ENCODE data around the gene DLGAP3.
A peak's percentile ranks its signal among the peaks of the same experiment; 100 is the strongest.

Gene DLGAP3

DNA sequence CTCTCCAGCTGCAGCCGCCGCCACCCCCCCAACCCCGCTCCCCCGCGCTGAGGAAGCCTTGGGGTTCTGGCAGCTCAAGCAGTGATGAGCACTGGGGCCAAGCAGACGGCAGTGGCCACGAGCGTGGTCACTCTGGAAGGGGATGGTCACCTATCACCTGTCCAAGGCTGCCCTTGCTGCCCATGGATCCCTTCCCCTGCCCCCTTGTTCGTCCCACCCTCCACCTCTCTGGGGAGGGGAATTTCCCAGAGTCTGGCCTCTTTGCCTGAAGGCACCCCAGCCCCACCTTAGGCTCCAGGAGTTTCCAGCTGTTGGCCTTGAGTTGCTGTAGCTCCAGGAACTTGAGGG lies 62.7 kb downstream of the DLGAP3 start:
- no peak for TF ChIP-seq ZFP3 (CRISPR knock-in tag; IDR thresholded peaks at IDR 0.05)
- TF ChIP-seq, protein P1, sequence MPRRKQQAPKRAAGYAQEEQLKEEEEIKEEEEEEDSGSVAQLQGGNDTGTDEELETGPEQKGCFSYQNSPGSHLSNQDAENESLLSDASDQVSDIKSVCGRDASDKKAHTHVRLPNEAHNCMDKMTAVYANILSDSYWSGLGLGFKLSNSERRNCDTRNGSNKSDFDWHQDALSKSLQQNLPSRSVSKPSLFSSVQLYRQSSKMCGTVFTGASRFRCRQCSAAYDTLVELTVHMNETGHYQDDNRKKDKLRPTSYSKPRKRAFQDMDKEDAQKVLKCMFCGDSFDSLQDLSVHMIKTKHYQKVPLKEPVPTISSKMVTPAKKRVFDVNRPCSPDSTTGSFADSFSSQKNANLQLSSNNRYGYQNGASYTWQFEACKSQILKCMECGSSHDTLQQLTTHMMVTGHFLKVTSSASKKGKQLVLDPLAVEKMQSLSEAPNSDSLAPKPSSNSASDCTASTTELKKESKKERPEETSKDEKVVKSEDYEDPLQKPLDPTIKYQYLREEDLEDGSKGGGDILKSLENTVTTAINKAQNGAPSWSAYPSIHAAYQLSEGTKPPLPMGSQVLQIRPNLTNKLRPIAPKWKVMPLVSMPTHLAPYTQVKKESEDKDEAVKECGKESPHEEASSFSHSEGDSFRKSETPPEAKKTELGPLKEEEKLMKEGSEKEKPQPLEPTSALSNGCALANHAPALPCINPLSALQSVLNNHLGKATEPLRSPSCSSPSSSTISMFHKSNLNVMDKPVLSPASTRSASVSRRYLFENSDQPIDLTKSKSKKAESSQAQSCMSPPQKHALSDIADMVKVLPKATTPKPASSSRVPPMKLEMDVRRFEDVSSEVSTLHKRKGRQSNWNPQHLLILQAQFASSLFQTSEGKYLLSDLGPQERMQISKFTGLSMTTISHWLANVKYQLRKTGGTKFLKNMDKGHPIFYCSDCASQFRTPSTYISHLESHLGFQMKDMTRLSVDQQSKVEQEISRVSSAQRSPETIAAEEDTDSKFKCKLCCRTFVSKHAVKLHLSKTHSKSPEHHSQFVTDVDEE (CRISPR knock-in tag; IDR thresholded peaks at IDR 0.05): no peak
- no peak for TF ChIP-seq PPARA (CRISPR knock-in tag; IDR thresholded peaks at IDR 0.05; ENCODE audit: borderline replicate concordance)
- TF ChIP-seq CSRNP3 (CRISPR knock-in tag; IDR thresholded peaks at IDR 0.05): no peak
- TF ChIP-seq SNAI2 (CRISPR knock-in tag; IDR thresholded peaks at IDR 0.05): no peak
- no peak for TF ChIP-seq BACH2 (CRISPR knock-in tag; IDR thresholded peaks at IDR 0.05; ENCODE audit: borderline replicate concordance)
- ATAC-seq: no peak

GRCh38 chr1:34865981-34866761 lies 63.3 kb downstream of the DLGAP3 start:
- ATAC-seq: peak; percentile 75
- no peak for TF ChIP-seq RARB (CRISPR knock-in tag; IDR thresholded peaks at IDR 0.05)
- TF ChIP-seq ZNF70 (CRISPR knock-in tag; IDR thresholded peaks at IDR 0.05): no peak
- no peak for TF ChIP-seq CSDC2 (CRISPR knock-in tag; IDR thresholded peaks at IDR 0.05)
- TF ChIP-seq ZFP30 (CRISPR knock-in tag; IDR thresholded peaks at IDR 0.05): no peak
- TF ChIP-seq ZNF565 (CRISPR knock-in tag; conservative IDR thresholded peaks at IDR 0.05; ENCODE audit: low read depth): no peak
- TF ChIP-seq GLIS3 (CRISPR knock-in tag; IDR thresholded peaks at IDR 0.05): no peak

DNA sequence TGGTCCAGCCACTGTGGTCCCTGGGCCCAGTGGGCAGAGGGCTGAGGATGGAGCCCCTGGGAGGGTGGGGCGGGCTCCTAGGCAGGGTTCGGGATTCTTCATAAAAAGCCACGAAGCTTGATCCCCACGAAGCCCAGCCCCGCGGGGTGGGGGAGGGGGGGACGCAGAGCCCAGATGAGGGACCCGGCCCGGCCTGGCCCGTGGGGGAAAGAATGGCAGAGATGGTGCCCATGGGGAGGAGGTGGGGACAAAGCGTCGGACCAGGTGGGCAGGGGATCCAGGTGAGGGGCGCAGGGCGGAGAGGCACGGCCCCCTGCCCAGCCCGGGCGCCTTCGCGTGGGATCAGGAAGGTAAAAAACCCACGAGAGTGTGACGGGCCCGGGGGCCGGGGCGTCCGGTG lies 63.9 kb downstream of the DLGAP3 start:
- no peak for ATAC-seq
- no peak for TF ChIP-seq PATZ1 (CRISPR knock-in tag; IDR thresholded peaks at IDR 0.05; ENCODE audit: borderline replicate concordance)
- TF ChIP-seq ISL1 (CRISPR knock-in tag; IDR thresholded peaks at IDR 0.05): no peak
- TF ChIP-seq ZNF565 (CRISPR knock-in tag; conservative IDR thresholded peaks at IDR 0.05; ENCODE audit: low read depth): no peak
- TF ChIP-seq CSDC2 (CRISPR knock-in tag; IDR thresholded peaks at IDR 0.05): no peak
- no peak for TF ChIP-seq TOX (CRISPR knock-in tag; IDR thresholded peaks at IDR 0.05; ENCODE audit: borderline replicate concordance)
- TF ChIP-seq, protein P1 (CRISPR knock-in tag; IDR thresholded peaks at IDR 0.05): no peak
- TF ChIP-seq OSR1 (CRISPR knock-in tag; IDR thresholded peaks at IDR 0.05): no peak
- TF ChIP-seq RARB (CRISPR knock-in tag; IDR thresholded peaks at IDR 0.05): no peak
- TF ChIP-seq SNAI2 (CRISPR knock-in tag; IDR thresholded peaks at IDR 0.05): no peak
- no peak for TF ChIP-seq BACH2 (CRISPR knock-in tag; IDR thresholded peaks at IDR 0.05; ENCODE audit: borderline replicate concordance)
- TF ChIP-seq TCF4 (CRISPR knock-in tag; IDR thresholded peaks at IDR 0.05; ENCODE audit: borderline replicate concordance): no peak
- no peak for TF ChIP-seq ZFP30 (CRISPR knock-in tag; IDR thresholded peaks at IDR 0.05)
- TF ChIP-seq, protein P2, sequence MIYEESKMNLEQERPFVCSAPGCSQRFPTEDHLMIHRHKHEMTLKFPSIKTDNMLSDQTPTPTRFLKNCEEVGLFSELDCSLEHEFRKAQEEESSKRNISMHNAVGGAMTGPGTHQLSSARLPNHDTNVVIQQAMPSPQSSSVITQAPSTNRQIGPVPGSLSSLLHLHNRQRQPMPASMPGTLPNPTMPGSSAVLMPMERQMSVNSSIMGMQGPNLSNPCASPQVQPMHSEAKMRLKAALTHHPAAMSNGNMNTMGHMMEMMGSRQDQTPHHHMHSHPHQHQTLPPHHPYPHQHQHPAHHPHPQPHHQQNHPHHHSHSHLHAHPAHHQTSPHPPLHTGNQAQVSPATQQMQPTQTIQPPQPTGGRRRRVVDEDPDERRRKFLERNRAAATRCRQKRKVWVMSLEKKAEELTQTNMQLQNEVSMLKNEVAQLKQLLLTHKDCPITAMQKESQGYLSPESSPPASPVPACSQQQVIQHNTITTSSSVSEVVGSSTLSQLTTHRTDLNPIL (CRISPR knock-in tag; IDR thresholded peaks at IDR 0.05; ENCODE audit: low read depth): no peak
- TF ChIP-seq, protein P3, sequence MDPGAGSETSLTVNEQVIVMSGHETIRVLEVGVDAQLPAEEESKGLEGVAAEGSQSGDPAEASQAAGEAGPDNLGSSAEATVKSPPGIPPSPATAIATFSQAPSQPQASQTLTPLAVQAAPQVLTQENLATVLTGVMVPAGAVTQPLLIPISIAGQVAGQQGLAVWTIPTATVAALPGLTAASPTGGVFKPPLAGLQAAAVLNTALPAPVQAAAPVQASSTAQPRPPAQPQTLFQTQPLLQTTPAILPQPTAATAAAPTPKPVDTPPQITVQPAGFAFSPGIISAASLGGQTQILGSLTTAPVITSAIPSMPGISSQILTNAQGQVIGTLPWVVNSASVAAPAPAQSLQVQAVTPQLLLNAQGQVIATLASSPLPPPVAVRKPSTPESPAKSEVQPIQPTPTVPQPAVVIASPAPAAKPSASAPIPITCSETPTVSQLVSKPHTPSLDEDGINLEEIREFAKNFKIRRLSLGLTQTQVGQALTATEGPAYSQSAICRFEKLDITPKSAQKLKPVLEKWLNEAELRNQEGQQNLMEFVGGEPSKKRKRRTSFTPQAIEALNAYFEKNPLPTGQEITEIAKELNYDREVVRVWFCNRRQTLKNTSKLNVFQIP (CRISPR knock-in tag; IDR thresholded peaks at IDR 0.05; ENCODE audit: borderline replicate concordance, low read depth): no peak
- no peak for TF ChIP-seq ARNTL (CRISPR knock-in tag; IDR thresholded peaks at IDR 0.05; ENCODE audit: borderline replicate concordance, low read depth)
- no peak for TF ChIP-seq GLIS3 (CRISPR knock-in tag; IDR thresholded peaks at IDR 0.05)
- TF ChIP-seq ZFP3 (CRISPR knock-in tag; IDR thresholded peaks at IDR 0.05): no peak
- no peak for TF ChIP-seq ZNF70 (CRISPR knock-in tag; IDR thresholded peaks at IDR 0.05)
- TF ChIP-seq PPARA (CRISPR knock-in tag; IDR thresholded peaks at IDR 0.05; ENCODE audit: borderline replicate concordance): no peak
